Endothelial cell of umbilical vein (primary cell): ENCODE data around the gene SURF6. TPM values are rescaled to one million over a fixed set of nuclear protein-coding genes. Genes with fewer than 3 reads are reported as not detected.

ENCODE experiments used
- BruUV-seq: library from RNA; stranded (reverse); fragments of 400-500 nt; replicated peaks from 2 replicates; lab custom pipeline; 2021; lab: Mats Ljungman, UMichigan
- CTCF ChIA-PET: fragments of 300-600, 350-600 bp; sonication (Branson Sonifier 250); formaldehyde crosslinking; loops from one replicate; lab custom pipeline; 2021; ENCODE audit warnings: antibody characterized with exemption, inconsistent platforms; lab: Charles Lee
- POLR2A ChIA-PET: fragments of 300-600, 350-600 bp; sonication (Branson Sonifier 250); formaldehyde crosslinking; loops from one replicate; lab custom pipeline; 2021; ENCODE audit warnings: antibody characterized with exemption, inconsistent platforms; lab: Charles Lee
- DNase-seq: peaks from one replicate; pipeline ENCODE4 v3.0.0-alpha.2; 2011; ENCODE audit warnings: low read depth, low spot score
- FAIRE-seq: peaks from 2 replicates; lab custom pipeline; 2011; peaks lifted over from hg19 to GRCh38; lab: Jason Lieb, UNC
- H2AFZ ChIP-seq: 2 replicates; pipeline ENCODE4 v1.6.0; 2012; ENCODE audit warnings: low read depth, low read length, control low read depth, inconsistent platforms
- H3K27ac ChIP-seq: 2 replicates; pipeline ENCODE4 v1.5.1; 2011; ENCODE audit warnings: low read depth, mild to moderate bottlenecking, control low read depth, low read length, moderate library complexity; ENCODE audit not compliant: insufficient read depth
- H3K27me3 ChIP-seq, 2 experiments: 2 replicates each; pipeline versions ENCODE4 v1.6.0 to v1.6.1; 2011; ENCODE audit warnings: low read length in 2 of 2, mixed read lengths in 1 of 2; ENCODE audit not compliant: control insufficient read depth in 2 of 2, insufficient read depth in 2 of 2
- H3K36me3 ChIP-seq, 2 experiments: 2 replicates in 1 of 2; 3 replicates in 1 of 2; pipeline ENCODE4 v1.5.1; 2011; ENCODE audit warnings: low read length in 2 of 2, mild to moderate bottlenecking in 1 of 2, moderate library complexity in 1 of 2; ENCODE audit not compliant: control insufficient read depth in 2 of 2, insufficient read depth in 2 of 2; ENCODE audit errors: extremely low read depth in 1 of 2
- H3K4me1 ChIP-seq: 3 replicates; pipeline ENCODE4 v1.5.1; 2011; ENCODE audit warnings: mild to moderate bottlenecking, low read length; ENCODE audit not compliant: control insufficient read depth, insufficient read depth; ENCODE audit errors: extremely low read depth
- H3K4me2 ChIP-seq: 2 replicates; pipeline ENCODE4 v1.6.1; 2011; ENCODE audit warnings: low read length, control low read depth, mixed read lengths; ENCODE audit not compliant: insufficient read depth
- H3K4me3 ChIP-seq, 3 experiments: fragments of 200-600 bp in 1 of 3; sonication (generic), shearing (Covaris generic) in 1 of 3; replicated peaks in 1 of 3; 2 replicates each; pipeline ENCODE4 v1.5.1; 2011 to 2016; ENCODE audit warnings: control low read depth in 3 of 3, low read length in 3 of 3, mild to moderate bottlenecking in 2 of 3, inconsistent platforms in 1 of 3, low read depth in 1 of 3, moderate library complexity in 1 of 3; ENCODE audit not compliant: insufficient read depth in 1 of 3
- H3K79me2 ChIP-seq: 2 replicates; pipeline ENCODE4 v1.6.0; 2012; ENCODE audit warnings: low read length, inconsistent platforms; ENCODE audit not compliant: control insufficient read depth, insufficient read depth
- H3K9ac ChIP-seq: replicated peaks from 2 replicates; pipeline ENCODE3; 2011; ENCODE audit warnings: low read length, control low read depth; ENCODE audit not compliant: insufficient read depth; ENCODE audit errors: extremely low read depth
- H3K9me1 ChIP-seq: replicated peaks from 3 replicates; pipeline ENCODE4 v1.6.0; 2011; ENCODE audit warnings: mild to moderate bottlenecking, low read length; ENCODE audit not compliant: control insufficient read depth, insufficient read depth; ENCODE audit errors: extremely low read depth
- H3K9me3 ChIP-seq: replicated peaks from 2 replicates; pipeline ENCODE4 v1.5.1; 2012; ENCODE audit warnings: low read length, inconsistent platforms; ENCODE audit not compliant: control insufficient read depth, insufficient read depth
- H4K20me1 ChIP-seq: replicated peaks from 2 replicates; pipeline ENCODE3; 2011; ENCODE audit warnings: mild to moderate bottlenecking, low read length; ENCODE audit not compliant: control insufficient read depth, insufficient read depth; ENCODE audit errors: extremely low read depth
- EZH2 ChIP-seq: IDR thresholded peaks from 2 replicates; pipeline ENCODE4 v1.6.1; 2012; ENCODE audit warnings: borderline replicate concordance, low read depth, mild to moderate bottlenecking, moderate library complexity, low read length, inconsistent platforms; ENCODE audit not compliant: severe bottlenecking
- FOS ChIP-seq: IDR thresholded peaks from 2 replicates; pipeline ENCODE4 v1.6.1; 2011; ENCODE audit warnings: mild to moderate bottlenecking, low read length, moderate library complexity, borderline replicate concordance; ENCODE audit not compliant: insufficient read depth
- GATA2 ChIP-seq: IDR thresholded peaks from 2 replicates; pipeline ENCODE4 v1.7.0; 2011; ENCODE audit warnings: low read depth, mild to moderate bottlenecking, moderate library complexity, mixed read lengths, low read length; ENCODE audit not compliant: insufficient read length, insufficient read depth
- JUN ChIP-seq: IDR thresholded peaks from 2 replicates; pipeline ENCODE4 v1.6.1; 2011; ENCODE audit warnings: borderline replicate concordance, low read depth; ENCODE audit not compliant: insufficient read length, insufficient read depth
- MYC ChIP-seq: IDR thresholded peaks from one replicate; pipeline ENCODE4 v1.6.1; 2011; ENCODE audit warnings: mild to moderate bottlenecking, low read depth, low read length
- POLR2A ChIP-seq: IDR thresholded peaks from 2 replicates; pipeline ENCODE4 v1.6.1; 2012; ENCODE audit warnings: low read depth, mild to moderate bottlenecking, control low read depth, low read length
- POLR2AphosphoS5 ChIP-seq: IDR thresholded peaks from 2 replicates; pipeline ENCODE4 v1.6.1; 2012; ENCODE audit warnings: low read depth, mild to moderate bottlenecking, control low read depth, low read length, moderate library complexity; ENCODE audit not compliant: insufficient read depth
- dilution Hi-C: fragments of 300-500 bp; cut with MboI; formaldehyde crosslinking; loops from one replicate; pipeline ENCODE4 v1.15.0; 2019; ENCODE audit warnings: low sequenced_read_pairs; ENCODE audit not compliant: extremely low pct_ligation_motif_present
- intact Hi-C: fragments of 100-400 bp; cut with micrococcal nuclease; formaldehyde crosslinking; loops from one replicate; pipeline ENCODE4 v1.10.0; 2022
- polyA plus RNA-seq, 4 experiments: library from polyadenylated mRNA; depleted of rRNA in 3 of 4; stranded (reverse) in 3 of 4; unstranded in 1 of 4; fragments of >200 nt; gene quantifications; 2 replicates each; pipeline versions ENCODE4 v1.2.1 to v1.2.3, GENCODE V29; 2011 to 2012; ENCODE audit warnings: missing spikeins in 1 of 4
- total RNA-seq: library from RNA; stranded (reverse); gene quantifications from 2 replicates; pipeline ENCODE4 v1.2.3, GENCODE V29; 2021
- TF ChIP-seq, protein P1 (sequence below), 2 donors: IDR thresholded peaks; 1 replicate in 1 of 2; 2 replicates in 1 of 2; pipeline ENCODE4 v1.5.1; 2011; ENCODE audit warnings: low read length in 2 of 2, mild to moderate bottlenecking in 2 of 2, moderate library complexity in 2 of 2, control low read depth in 1 of 2, inconsistent platforms in 1 of 2, low read depth in 1 of 2; ENCODE audit not compliant: insufficient read depth in 1 of 2; ENCODE audit errors: extremely low read depth in 1 of 2
- TF ChIP-seq, protein P2 (sequence below): IDR thresholded peaks from 2 replicates; pipeline ENCODE4 v1.6.1; 2011; ENCODE audit not compliant: insufficient read depth, insufficient read length

SURF6 gene
- total and polyA plus RNA-seq, 2 donors (not counting 3 experiments of a cell fraction or from before 2014, with no cell fraction given) = 4.9 to 16.0 TPM

DNA sequence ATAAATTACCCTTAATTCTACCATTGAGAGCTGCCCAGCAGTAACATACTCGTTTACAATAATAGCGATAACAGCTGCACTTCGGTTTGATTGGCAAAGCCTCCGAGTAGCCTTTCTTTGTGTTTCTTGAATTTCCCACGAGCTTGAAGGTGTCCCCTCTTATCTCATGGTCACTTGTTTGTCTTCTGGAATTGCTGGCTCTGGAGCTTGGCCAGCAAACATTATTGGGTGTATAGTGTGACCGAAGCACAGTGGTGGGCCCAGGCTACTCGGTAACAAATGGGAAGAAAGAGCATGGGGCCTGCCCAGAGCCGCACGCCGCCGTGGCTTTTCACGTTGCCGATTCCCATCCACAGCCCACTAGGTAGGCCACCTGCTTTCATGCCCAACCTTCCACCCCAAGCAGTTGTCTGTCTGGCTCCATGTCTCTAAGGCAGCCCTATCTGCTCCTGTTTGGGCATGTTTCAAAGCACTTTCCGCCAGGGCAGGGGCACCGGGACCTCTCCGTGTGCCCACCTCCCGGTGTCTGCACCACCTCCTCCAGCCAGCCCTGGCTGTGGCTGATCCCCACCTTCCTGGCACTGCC lies 48.8 kb upstream of the SURF6 start:
- FAIRE-seq = no peak

DNA sequence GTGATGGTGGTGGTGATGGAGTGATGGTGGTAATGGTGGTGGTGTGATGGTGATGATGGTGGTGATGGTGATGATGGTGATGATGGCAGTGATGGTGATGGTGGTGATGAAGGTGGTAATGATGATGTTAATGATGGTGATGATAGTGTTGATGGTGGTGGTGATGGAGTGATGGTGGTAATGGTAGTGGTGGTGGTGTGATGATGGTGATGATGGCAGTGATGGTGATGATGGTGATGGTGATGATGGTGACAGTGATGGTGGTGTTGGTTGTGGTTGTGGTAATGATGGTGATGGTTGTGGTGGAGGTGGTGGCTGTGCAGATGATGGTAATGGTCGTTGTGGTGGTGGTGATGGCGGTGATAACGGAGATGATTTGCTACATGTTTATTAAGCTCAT lies 47.5 kb upstream of the SURF6 start:
- Histone ChIP-seq H3K9me3 (no peaks in the 10 kb centered on the region), H4K20me1 (no peaks in the 10 kb centered on the region), H3K27me3 (no peaks in the 10 kb centered on the region), H3K9ac (no peak overlapping the region), H3K79me2 (no peaks in the 10 kb centered on the region), H3K36me3 (no peaks in the 10 kb centered on the region), H3K27ac (no peak overlapping the region), H3K4me3 (no peak overlapping the region), H3K4me1 (no peaks in the 10 kb centered on the region), H3K4me2 (no peak overlapping the region), H3K9me1 (no peaks in the 10 kb centered on the region), H2AFZ (no peak overlapping the region)
- ChIA-PET POLR2A (no interaction called here), CTCF (no interaction called here)
- BruUV-seq = no TSS peak
- no peak for FAIRE-seq
- intact Hi-C loops = no loop called here
- no peak for DNase-seq
- dilution Hi-C loops = no loop called here
- no peak for TF ChIP-seq EZH2
- TF ChIP-seq JUN = no peak
- no peak for TF ChIP-seq GATA2
- no peak for TF ChIP-seq MYC
- TF ChIP-seq POLR2AphosphoS5 = no peak
- no peak for TF ChIP-seq FOS
- TF ChIP-seq, protein P1, sequence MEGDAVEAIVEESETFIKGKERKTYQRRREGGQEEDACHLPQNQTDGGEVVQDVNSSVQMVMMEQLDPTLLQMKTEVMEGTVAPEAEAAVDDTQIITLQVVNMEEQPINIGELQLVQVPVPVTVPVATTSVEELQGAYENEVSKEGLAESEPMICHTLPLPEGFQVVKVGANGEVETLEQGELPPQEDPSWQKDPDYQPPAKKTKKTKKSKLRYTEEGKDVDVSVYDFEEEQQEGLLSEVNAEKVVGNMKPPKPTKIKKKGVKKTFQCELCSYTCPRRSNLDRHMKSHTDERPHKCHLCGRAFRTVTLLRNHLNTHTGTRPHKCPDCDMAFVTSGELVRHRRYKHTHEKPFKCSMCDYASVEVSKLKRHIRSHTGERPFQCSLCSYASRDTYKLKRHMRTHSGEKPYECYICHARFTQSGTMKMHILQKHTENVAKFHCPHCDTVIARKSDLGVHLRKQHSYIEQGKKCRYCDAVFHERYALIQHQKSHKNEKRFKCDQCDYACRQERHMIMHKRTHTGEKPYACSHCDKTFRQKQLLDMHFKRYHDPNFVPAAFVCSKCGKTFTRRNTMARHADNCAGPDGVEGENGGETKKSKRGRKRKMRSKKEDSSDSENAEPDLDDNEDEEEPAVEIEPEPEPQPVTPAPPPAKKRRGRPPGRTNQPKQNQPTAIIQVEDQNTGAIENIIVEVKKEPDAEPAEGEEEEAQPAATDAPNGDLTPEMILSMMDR (IDR thresholded peaks at IDR 0.05; ENCODE audit: extremely low read depth in 1 of 2, insufficient read depth in 1 of 2, low read depth in 1 of 2, low read length in 2 of 2) = no peak
- TF ChIP-seq POLR2A = no peak
- TF ChIP-seq, protein P2, sequence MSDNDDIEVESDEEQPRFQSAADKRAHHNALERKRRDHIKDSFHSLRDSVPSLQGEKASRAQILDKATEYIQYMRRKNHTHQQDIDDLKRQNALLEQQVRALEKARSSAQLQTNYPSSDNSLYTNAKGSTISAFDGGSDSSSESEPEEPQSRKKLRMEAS = no peak

More for the DNA sequence above, 48.8 kb upstream of the SURF6 start:
- H3K9ac ChIP-seq = no peak overlapping the region
- H3K36me3 ChIP-seq = no peaks in the 10 kb centered on the region
- DNase-seq = no peak
- TF ChIP-seq GATA2 (no peak), POLR2A (no peak), JUN (no peak)
- TF ChIP-seq, protein P1 (IDR thresholded peaks at IDR 0.05; ENCODE audit: extremely low read depth in 1 of 2, insufficient read depth in 1 of 2, low read depth in 1 of 2, low read length in 2 of 2) = no peak
- no peaks in the 10 kb centered on the region for H3K9me3 ChIP-seq
- no peak overlapping the region for H3K4me2 ChIP-seq
- intact Hi-C loops = no loop called here
- CTCF ChIA-PET = no interaction called here
- no peaks in the 10 kb centered on the region for H3K79me2 ChIP-seq
- H4K20me1 ChIP-seq = no peaks in the 10 kb centered on the region
- POLR2A ChIA-PET = no interaction called here
- no peaks in the 10 kb centered on the region for H3K27me3 ChIP-seq
- H3K4me3 ChIP-seq = no peak overlapping the region
- no peaks in the 10 kb centered on the region for H3K4me1 ChIP-seq
- no TSS peak for BruUV-seq
- H3K9me1 ChIP-seq = no peaks in the 10 kb centered on the region
- H2AFZ ChIP-seq = no peak overlapping the region
- dilution Hi-C loops = no loop called here
- no peak overlapping the region for H3K27ac ChIP-seq
